HCT116 (cell line): ENCODE measurements around the gene AQP9. TPM values are rescaled to one million over a fixed set of nuclear protein-coding genes. Genes with fewer than 3 reads are reported as not detected.

Source experiments
- ATAC-seq: fragments of 200-7000 bp; cut with Tn5 transposase; 2 replicates; pipeline ENCODE4 v1.9.1; 2020; ENCODE audit warnings: mild to moderate bottlenecking, moderate library complexity
- BruUV-seq: library from RNA; stranded (reverse); fragments of 400-500 nt; replicated peaks from 2 replicates; lab custom pipeline; 2021; lab: Mats Ljungman, UMichigan
- CTCF ChIA-PET: fragments of 300-600 bp; sonication (Branson Sonifier 250); formaldehyde crosslinking; loops from one replicate; lab custom pipeline; 2021; ENCODE audit warnings: antibody characterized with exemption; lab: Charles Lee
- POLR2A ChIA-PET: fragments of 300-600, 350-600 bp; sonication (Branson Sonifier 250); formaldehyde crosslinking; loops from one replicate; lab custom pipeline; 2021; ENCODE audit warnings: antibody characterized with exemption; lab: Charles Lee
- RAD21 ChIA-PET, 2 experiments: fragments of 300-600 bp; sonication (Branson Sonifier 250); formaldehyde crosslinking; loops; one replicate each; lab custom pipeline; 2023; ENCODE audit warnings: low total read pairs in 2 of 2; ENCODE audit not compliant: uncharacterized antibody in 2 of 2, unreplicated experiment in 2 of 2, low non-redundant PET in 1 of 2; lab: Charles Lee
- DNase-seq: peaks from one replicate; pipeline ENCODE4 v3.0.0-alpha.2; 2010; ENCODE audit warnings: low read depth, low spot score
- H2AFZ ChIP-seq: fragments of 200-600 bp; shearing (Covaris generic), sonication (generic); 2 replicates; pipeline ENCODE4 v1.6.1; 2017; ENCODE audit warnings: low read depth, mixed run types, mixed read lengths, antibody characterized with exemption, low read length; ENCODE audit not compliant: poor library complexity, severe bottlenecking
- H3K27ac ChIP-seq: 2 replicates; pipeline ENCODE4 v1.5.1; 2012; ENCODE audit warnings: low read depth, low read length
- H3K27me3 ChIP-seq: fragments of 200-600 bp; sonication (generic); 2 replicates; pipeline ENCODE4 v1.6.1; 2016; ENCODE audit warnings: mixed run types, low read length, mixed read lengths; ENCODE audit not compliant: insufficient read depth
- H3K36me3 ChIP-seq, 2 experiments: fragments of 200-500 bp in 1 of 2; fragments of 200-600 bp in 1 of 2; sonication (Bioruptor generic) in 1 of 2; sonication (generic) in 1 of 2; 2 replicates each; pipeline versions ENCODE4 v1.5.1 to v1.6.1; 2014 to 2016; ENCODE audit warnings: low read length in 2 of 2, inconsistent platforms in 1 of 2, mixed read lengths in 1 of 2, mixed run types in 1 of 2; ENCODE audit not compliant: insufficient read depth in 2 of 2, control insufficient read depth in 1 of 2
- H3K4me1 ChIP-seq, 2 experiments: fragments of 200-600 bp in 1 of 2; sonication (generic) in 1 of 2; 2 replicates each; pipeline versions ENCODE4 v1.5.1 to v1.6.1; 2012 to 2017; ENCODE audit warnings: low read length in 2 of 2, inconsistent platforms in 1 of 2, mild to moderate bottlenecking in 1 of 2, mixed read lengths in 1 of 2, mixed run types in 1 of 2, moderate library complexity in 1 of 2; ENCODE audit not compliant: insufficient read depth in 2 of 2, control insufficient read depth in 1 of 2
- H3K4me2 ChIP-seq: fragments of 200-600 bp; sonication (generic); 2 replicates; pipeline ENCODE4 v1.6.1; 2017; ENCODE audit warnings: mixed run types, low read length, mixed read lengths
- H3K4me3 ChIP-seq, 2 experiments: fragments of 200-600 bp in 1 of 2; sonication (generic) in 1 of 2; replicated peaks in 1 of 2; 2 replicates each; pipeline ENCODE4 v1.5.1; 2011 to 2016; ENCODE audit warnings: low read length in 2 of 2, control low read depth in 1 of 2, low read depth in 1 of 2, mild to moderate bottlenecking in 1 of 2, mixed read lengths in 1 of 2, mixed run types in 1 of 2
- H3K79me2 ChIP-seq: fragments of 200-600 bp; sonication (generic); 2 replicates; pipeline ENCODE4 v1.6.1; 2017; ENCODE audit warnings: mild to moderate bottlenecking, mixed run types, low read length, moderate library complexity, mixed read lengths; ENCODE audit not compliant: insufficient read depth
- H3K9ac ChIP-seq: fragments of 200-600 bp; sonication (generic); 2 replicates; pipeline ENCODE4 v1.6.1; 2016; ENCODE audit warnings: low read length, mixed read lengths
- H3K9me2 ChIP-seq: fragments of 200-600 bp; sonication (generic), shearing (Covaris generic); 2 replicates; pipeline ENCODE4 v1.6.1; 2017; ENCODE audit warnings: mixed run types, mild to moderate bottlenecking, moderate library complexity; ENCODE audit not compliant: insufficient read depth
- H3K9me3 ChIP-seq, 2 experiments: fragments of 200-500 bp in 1 of 2; fragments of 200-600 bp in 1 of 2; sonication (Bioruptor generic) in 1 of 2; sonication (generic) in 1 of 2; 2 replicates each; pipeline ENCODE4 v1.6.1; 2014 to 2017; ENCODE audit warnings: low read length in 2 of 2, mixed read lengths in 2 of 2, inconsistent platforms in 1 of 2, low read depth in 1 of 2, mild to moderate bottlenecking in 1 of 2, mixed run types in 1 of 2, moderate library complexity in 1 of 2; ENCODE audit not compliant: control insufficient read depth in 1 of 2, insufficient read depth in 1 of 2
- H4K20me1 ChIP-seq: fragments of 200-600 bp; sonication (generic), shearing (Covaris generic); 2 replicates; pipeline ENCODE4 v1.6.1; 2017; ENCODE audit warnings: mixed run types, mild to moderate bottlenecking, moderate library complexity; ENCODE audit not compliant: insufficient read depth
- CBX3 ChIP-seq: IDR thresholded peaks from 2 replicates; pipeline ENCODE4 v1.6.1; 2012; ENCODE audit warnings: low read depth
- CEBPB ChIP-seq: IDR thresholded peaks from 2 replicates; pipeline ENCODE4 v1.6.1; 2012; ENCODE audit warnings: low read depth
- EGR1 ChIP-seq: IDR thresholded peaks from 2 replicates; pipeline ENCODE4 v1.6.1; 2012; ENCODE audit warnings: low read depth
- ELF1 ChIP-seq: IDR thresholded peaks from 2 replicates; pipeline ENCODE4 v1.6.1; 2012; ENCODE audit warnings: low read depth, borderline replicate concordance
- EZH2phosphoT487 ChIP-seq: fragments of 200-600 bp; IDR thresholded peaks from 2 replicates; pipeline ENCODE4 v1.6.1; 2018; ENCODE audit warnings: antibody characterized with exemption, borderline replicate concordance
- RAD21 ChIP-seq: IDR thresholded peaks from 2 replicates; pipeline ENCODE4 v1.6.1; 2012; ENCODE audit warnings: low read depth, mild to moderate bottlenecking
- SIN3A ChIP-seq: IDR thresholded peaks from 2 replicates; pipeline ENCODE4 v1.6.1; 2012; ENCODE audit warnings: low read depth
- SP1 ChIP-seq: IDR thresholded peaks from 2 replicates; pipeline ENCODE4 v1.6.1; 2012; ENCODE audit warnings: low read depth
- TCF7L2 ChIP-seq: IDR thresholded peaks from 2 replicates; pipeline ENCODE4 v1.7.0; 2011; ENCODE audit warnings: borderline replicate concordance, inconsistent platforms; ENCODE audit not compliant: insufficient read depth, insufficient read length; ENCODE audit errors: extremely low read depth
- ZFX ChIP-seq: fragments of 450-650 bp; IDR thresholded peaks from 2 replicates; pipeline ENCODE4 v1.6.1; 2017
- intact Hi-C: fragments of 100-400 bp; cut with micrococcal nuclease; formaldehyde crosslinking; loops from 2 replicates; pipeline ENCODE4 v1.10.0; 2022
- total RNA-seq: library from RNA; stranded (reverse); gene quantifications from one replicate; pipeline ENCODE4 v1.2.1, GENCODE V29; 2021; ENCODE audit not compliant: unreplicated experiment
- TF ChIP-seq, protein P1 (sequence below): IDR thresholded peaks from 2 replicates; pipeline ENCODE4 v1.6.1; 2012; ENCODE audit warnings: low read depth
- TF ChIP-seq, protein P2 (sequence below): IDR thresholded peaks from 2 replicates; pipeline ENCODE4 v1.6.1; 2012
- TF ChIP-seq, protein P3 (sequence below): IDR thresholded peaks from 2 replicates; pipeline ENCODE4 v1.6.1; 2011; ENCODE audit warnings: mild to moderate bottlenecking, low read length, moderate library complexity; ENCODE audit not compliant: insufficient replicate concordance; ENCODE audit errors: extremely low read depth

Gene AQP9
- total RNA-seq, 1 experiment from 2014 or later = 0.12 TPM

DNA sequence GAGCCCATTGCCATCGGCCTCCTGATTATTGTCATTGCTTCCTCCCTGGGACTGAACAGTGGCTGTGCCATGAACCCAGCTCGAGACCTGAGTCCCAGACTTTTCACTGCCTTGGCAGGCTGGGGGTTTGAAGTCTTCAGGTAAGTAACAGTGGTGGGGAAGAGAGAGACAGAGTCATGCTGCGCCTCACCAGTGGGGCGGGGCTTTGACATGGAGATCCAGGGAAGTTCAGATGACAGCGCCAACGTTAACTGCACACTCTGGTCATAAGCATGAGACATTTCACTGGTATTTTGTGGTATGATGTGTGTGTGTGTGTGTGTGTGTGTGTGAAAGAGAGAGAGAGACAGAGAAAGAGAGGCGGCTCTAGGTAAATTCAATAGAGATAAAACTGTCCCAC, 41.0 kb downstream of the AQP9 start:
- no peaks in the 10 kb centered on the region for H3K9me3 ChIP-seq
- no peak for DNase-seq
- TF ChIP-seq SP1 (no peak), SIN3A (no peak), TCF7L2 (no peak), RAD21 (no peak), EGR1 (no peak), EZH2phosphoT487 (no peak), ZFX (no peak), CBX3 (no peak), CEBPB (no peak), ELF1 (no peak)
- TF ChIP-seq, protein P1, sequence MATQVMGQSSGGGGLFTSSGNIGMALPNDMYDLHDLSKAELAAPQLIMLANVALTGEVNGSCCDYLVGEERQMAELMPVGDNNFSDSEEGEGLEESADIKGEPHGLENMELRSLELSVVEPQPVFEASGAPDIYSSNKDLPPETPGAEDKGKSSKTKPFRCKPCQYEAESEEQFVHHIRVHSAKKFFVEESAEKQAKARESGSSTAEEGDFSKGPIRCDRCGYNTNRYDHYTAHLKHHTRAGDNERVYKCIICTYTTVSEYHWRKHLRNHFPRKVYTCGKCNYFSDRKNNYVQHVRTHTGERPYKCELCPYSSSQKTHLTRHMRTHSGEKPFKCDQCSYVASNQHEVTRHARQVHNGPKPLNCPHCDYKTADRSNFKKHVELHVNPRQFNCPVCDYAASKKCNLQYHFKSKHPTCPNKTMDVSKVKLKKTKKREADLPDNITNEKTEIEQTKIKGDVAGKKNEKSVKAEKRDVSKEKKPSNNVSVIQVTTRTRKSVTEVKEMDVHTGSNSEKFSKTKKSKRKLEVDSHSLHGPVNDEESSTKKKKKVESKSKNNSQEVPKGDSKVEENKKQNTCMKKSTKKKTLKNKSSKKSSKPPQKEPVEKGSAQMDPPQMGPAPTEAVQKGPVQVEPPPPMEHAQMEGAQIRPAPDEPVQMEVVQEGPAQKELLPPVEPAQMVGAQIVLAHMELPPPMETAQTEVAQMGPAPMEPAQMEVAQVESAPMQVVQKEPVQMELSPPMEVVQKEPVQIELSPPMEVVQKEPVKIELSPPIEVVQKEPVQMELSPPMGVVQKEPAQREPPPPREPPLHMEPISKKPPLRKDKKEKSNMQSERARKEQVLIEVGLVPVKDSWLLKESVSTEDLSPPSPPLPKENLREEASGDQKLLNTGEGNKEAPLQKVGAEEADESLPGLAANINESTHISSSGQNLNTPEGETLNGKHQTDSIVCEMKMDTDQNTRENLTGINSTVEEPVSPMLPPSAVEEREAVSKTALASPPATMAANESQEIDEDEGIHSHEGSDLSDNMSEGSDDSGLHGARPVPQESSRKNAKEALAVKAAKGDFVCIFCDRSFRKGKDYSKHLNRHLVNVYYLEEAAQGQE = no peak
- TF ChIP-seq, protein P2, sequence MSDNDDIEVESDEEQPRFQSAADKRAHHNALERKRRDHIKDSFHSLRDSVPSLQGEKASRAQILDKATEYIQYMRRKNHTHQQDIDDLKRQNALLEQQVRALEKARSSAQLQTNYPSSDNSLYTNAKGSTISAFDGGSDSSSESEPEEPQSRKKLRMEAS = no peak
- TF ChIP-seq, protein P3, sequence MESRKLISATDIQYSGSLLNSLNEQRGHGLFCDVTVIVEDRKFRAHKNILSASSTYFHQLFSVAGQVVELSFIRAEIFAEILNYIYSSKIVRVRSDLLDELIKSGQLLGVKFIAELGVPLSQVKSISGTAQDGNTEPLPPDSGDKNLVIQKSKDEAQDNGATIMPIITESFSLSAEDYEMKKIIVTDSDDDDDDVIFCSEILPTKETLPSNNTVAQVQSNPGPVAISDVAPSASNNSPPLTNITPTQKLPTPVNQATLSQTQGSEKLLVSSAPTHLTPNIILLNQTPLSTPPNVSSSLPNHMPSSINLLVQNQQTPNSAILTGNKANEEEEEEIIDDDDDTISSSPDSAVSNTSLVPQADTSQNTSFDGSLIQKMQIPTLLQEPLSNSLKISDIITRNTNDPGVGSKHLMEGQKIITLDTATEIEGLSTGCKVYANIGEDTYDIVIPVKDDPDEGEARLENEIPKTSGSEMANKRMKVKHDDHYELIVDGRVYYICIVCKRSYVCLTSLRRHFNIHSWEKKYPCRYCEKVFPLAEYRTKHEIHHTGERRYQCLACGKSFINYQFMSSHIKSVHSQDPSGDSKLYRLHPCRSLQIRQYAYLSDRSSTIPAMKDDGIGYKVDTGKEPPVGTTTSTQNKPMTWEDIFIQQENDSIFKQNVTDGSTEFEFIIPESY = no peak
- intact Hi-C loops = no loop called here
- no peaks in the 10 kb centered on the region for H3K27me3 ChIP-seq
- BruUV-seq = no TSS peak
- no peaks in the 10 kb centered on the region for H3K4me1 ChIP-seq
- no peaks in the 10 kb centered on the region for H3K9me2 ChIP-seq
- ChIA-PET POLR2A (no interaction called here), CTCF (interaction anchor here (1.5 kb wide), 1 partner anchor 102 kb away, joined by 4 read pairs; no protein-coding TSS in a partner anchor), RAD21 (no interaction called here)
- no peak overlapping the region for H3K9ac ChIP-seq
- no peak for ATAC-seq
- no peak overlapping the region for H2AFZ ChIP-seq
- no peaks in the 10 kb centered on the region for H3K79me2 ChIP-seq
- H4K20me1 ChIP-seq = no peaks in the 10 kb centered on the region
- H3K36me3 ChIP-seq = no peaks in the 10 kb centered on the region
- H3K27ac ChIP-seq = no peak overlapping the region
- H3K4me3 ChIP-seq = no peak overlapping the region
- no peak overlapping the region for H3K4me2 ChIP-seq
